ENCODE measurements around the gene MPRIP.
"Not testable (repeated sequence)": the region's sequence is repeated elsewhere in the genome, so short reads cannot be mapped to it uniquely, and the experiment has no call there.

MPRIP gene

DNA sequence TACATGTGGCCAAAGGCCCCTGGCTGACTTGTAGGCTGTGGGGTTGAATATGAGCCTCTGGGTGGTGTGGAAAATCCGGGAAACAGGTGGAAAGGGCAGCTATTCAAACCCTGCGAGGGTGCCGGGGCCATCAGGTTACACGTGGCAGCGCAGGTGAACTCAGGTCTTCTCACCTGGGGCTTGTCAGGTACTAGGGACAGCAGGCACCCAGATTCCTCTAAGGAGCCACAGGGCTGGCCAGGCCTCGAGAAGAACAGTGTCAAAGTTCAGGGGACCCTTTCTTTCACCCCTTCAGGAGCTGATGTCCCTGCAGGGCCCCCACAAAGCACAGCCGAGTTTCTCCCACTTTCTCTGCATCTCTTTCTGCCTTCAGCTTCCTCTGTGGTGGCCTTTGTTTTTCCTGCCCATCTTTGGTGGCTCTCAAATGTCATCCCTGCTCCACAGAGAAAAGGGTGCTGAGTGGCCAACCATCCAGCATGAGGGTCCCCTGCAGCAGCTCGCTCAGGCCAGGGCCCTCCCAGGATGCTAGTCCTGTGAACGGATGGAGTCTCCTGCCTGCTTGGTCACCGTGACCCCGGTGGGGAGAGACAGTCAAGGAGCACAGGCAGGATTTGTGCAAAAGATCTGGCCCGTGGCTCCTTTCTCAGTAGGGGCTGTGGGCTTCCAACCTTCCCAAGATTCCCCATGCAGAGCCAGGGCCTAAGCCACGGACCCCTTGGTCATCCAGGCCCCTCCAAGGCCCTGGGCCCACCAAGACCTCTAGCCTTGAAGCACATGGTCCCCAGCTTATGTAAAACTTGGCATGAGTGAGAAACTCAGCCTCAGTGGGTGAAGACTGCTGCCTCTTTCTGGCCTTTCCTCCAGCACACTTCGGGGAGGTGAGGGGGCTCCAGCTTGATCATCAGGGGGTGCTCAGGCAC lies 28.2 kb upstream of the MPRIP start:
- not testable (repeated sequence) for DNase-seq

DNA sequence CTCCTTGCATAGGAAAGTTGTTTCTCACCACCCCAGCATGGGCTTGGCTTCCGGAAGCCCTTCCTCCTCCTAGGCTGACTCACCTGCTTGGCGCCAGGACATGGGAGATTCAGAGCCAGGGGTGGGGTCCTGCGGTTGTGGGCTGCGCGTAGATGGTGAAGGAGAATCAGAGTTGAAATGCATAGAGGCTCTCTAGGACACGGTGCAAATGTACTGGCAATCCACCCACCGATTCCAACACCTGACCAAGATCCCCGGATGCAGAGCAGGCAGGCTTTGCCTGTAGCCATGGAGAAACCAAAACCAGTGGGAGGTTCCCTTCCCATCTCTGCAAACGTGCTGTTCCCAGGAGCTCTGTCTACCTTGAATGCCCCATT lies 27.5 kb upstream of the MPRIP start:
- not testable (repeated sequence) for DNase-seq

DNA sequence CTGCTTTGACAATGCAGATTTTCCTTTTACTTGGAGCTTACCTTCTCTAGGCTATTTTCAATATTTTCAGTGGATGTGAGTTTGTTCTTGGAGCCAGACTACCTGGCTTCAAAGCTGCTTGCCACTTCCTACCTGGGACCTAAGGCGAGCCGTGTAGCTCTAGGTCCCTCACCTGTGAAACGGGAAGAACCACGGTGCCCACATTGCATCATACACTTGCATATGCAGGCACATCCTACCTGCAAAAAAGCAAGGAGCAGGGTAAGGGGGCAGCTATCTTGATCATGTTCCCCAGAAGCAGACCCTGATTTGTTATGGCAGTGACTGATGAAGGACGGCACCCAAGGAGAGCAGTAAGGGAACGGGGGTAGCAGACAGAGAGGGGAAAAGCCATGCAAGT lies 27.0 kb upstream of the MPRIP start:
- no peak for DNase-seq

- DNase-seq = peak; percentile 17 to 48 (median 36)
These were observed 25.8 kb upstream of the MPRIP start for GRCh38 chr17:17016199-17017197.

DNA sequence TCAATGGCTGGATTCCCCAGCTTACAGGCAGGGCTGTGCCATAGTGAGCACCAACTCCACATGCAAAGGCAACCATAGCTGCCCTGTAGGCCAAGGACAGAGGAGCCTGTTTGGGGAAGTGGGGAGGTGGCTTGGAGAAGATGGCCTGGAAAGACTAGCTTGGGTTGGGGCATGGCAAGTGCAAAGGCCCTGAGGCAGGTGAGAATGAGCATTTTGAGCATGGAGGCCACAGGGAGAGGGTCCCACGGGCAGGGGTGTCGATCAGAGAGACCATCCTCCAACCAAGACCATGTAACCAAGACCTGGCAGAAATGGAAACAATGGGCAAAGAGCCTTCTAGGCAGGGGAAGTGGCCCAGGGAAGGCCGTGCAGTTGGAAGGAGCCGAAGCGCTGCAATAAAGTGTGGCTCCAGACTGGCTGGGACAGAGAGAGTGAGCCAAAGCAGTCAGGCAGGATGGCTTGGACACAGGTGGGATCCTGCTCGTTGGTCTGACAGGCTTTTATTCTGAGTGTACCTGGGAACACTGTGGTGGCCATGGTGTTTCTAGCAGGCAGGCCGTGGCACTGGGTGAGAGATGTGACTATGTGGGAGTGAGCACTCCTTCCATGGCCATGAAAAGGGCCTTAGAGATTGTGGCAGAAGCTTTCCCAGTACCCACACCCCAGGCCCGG lies 24.8 kb upstream of the MPRIP start:
- DNase-seq = no peak

DNA sequence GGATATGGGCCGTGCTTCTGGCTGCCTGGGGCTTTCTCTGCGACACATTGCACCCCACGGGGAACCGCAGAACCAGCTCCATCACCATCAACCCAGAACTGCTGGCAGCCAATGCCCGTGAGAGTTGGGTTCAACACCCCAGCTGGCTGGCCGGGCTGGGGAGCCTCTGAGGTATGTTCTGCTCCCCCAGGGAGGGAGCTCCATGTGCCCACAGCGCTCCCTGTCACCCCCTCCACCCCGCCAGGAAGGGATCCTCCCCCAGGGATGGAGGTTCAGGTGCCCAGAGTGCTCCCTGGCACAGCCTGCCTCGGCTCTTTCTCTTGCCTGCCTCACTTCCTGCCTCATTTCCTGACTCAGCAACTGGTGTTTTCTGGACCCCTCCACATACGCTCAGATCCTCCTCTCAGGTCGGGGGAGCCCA lies 24.2 kb upstream of the MPRIP start:
- no peak for DNase-seq

- DNase-seq = no peak
These were observed 23.4 kb upstream of the MPRIP start for GRCh38 chr17:17018612-17019429.

DNA sequence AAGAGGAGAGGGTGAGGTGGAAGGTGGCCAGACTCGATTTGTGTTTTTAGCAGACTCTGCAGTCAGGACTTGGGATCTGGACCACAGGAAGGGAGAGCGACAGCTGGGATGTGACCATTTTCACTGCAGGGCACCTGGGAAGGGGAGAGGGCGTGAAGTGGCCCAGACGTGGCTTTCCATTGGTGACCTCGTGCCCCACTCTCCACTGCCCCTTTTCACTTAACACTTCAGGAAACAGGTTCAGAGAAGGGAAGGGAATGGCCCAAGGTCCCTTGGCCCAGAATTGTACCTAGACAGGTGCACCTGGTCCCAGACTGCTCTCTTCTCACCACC lies 22.9 kb upstream of the MPRIP start:
- DNase-seq = no peak

- no peak for DNase-seq
These were observed 22.3 kb upstream of the MPRIP start for GRCh38 chr17:17019891-17020456.

GRCh38 chr17:17020821-17021193 lies 21.4 kb upstream of the MPRIP start:
- no peak for DNase-seq

GRCh38 chr17:17021194-17021863 lies 20.9 kb upstream of the MPRIP start:
- DNase-seq = peak in 2 of 3 donors; percentile 31 to 33

- no peak for DNase-seq
These were observed 20.2 kb upstream of the MPRIP start for GRCh38 chr17:17022011-17022410.

DNA sequence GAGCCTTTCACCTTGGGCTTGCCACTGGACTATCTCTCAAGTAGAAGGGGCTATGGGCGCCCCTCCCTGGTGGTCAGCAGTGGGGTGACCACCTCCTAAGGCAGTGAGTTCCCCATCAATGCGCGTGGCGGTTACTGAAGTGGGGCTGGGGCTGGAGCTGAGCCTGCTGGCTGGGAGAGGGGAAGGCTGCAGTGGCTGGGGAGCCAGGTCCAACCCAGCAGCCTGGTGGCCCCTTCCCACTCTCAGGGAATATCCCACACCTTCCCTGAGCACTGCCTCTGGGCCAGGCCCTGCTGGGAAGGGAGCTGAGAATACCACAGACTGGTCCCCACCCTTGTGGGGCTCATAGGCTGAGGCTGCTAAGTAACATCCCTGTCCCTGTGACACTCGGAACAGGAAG lies 19.8 kb upstream of the MPRIP start:
- no peak for DNase-seq

DNA sequence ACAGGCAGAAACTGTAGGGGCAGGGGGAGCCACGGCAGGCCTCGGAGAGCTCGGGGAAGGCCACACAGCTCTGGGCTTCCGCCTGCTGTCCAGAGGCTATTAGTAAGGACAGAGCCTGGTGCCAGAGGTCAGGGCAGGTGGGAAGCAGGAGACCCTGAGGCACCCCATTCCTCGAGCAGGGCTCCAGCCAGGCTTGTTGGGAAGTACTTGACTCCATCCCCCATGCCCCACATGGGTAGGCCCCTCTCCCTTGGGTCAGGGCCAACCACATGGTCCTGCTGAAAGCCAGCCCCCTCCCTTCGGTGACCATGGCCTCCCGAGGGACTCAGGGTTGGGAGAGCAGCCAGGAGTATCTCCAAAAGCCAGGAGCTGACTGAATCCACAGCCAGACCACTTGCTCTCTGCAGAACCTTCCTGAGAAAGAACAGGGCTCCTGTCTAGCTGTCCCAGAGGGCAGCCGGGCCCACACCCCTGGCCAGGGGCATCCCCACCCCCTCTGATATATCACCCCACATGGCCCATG lies 17.4 kb upstream of the MPRIP start:
- DNase-seq = no peak

GRCh38 chr17:17025621-17026020 lies 16.6 kb upstream of the MPRIP start:
- no peak for DNase-seq

- no peak for DNase-seq
These were observed 16.1 kb upstream of the MPRIP start for GRCh38 chr17:17026163-17026562.

- no peak for DNase-seq
These were observed 14.7 kb upstream of the MPRIP start for GRCh38 chr17:17027442-17028058.

- DNase-seq = no peak
These were observed 14.0 kb upstream of the MPRIP start for GRCh38 chr17:17028059-17028877.

DNA sequence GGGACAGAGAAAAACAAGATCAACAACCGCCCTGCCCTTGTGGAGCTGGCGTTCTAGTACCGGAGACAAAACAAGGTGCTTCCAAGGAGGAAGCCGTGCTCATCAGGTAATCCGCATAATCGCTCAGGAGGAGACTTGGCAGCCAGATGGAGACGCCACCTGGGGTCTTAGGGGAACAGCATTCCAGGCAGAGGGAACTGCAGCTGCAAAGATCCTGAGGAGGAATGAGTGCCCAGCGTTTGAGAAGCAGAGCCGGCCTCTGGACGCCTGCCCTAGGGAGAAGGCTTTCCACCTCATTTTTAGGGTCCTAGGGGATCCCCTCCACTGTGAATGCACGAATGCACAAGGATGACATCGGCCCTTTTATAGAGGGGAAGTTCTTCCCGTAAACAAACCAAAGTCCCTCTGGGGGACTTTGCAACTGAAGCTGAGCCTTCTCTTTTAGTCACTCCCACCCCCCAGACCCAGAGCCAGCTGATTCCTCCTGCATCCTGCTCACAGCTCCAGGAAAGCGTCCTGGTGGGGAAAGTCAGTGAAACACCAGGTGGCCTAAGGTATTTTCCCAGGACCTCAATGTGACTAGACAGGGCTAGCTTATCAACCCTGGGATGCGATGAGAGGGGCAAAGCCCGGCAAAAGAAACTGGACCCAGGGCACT lies 13.2 kb upstream of the MPRIP start:
- DNase-seq = no peak

All from suppressor macrophage treated with lipopolysaccharide for 1 hour (primary cell).